Activated gamma-delta T cell treated with anti-CD3 and anti-CD28 coated beads, Interleukin-2, amount 50 U/mL, for 16 hours (primary cell): ENCODE measurements around the gene INTS2.
A peak's percentile ranks its signal among the peaks of the same experiment; 100 is the strongest.
"Not testable (repeated sequence)": the region's sequence is repeated elsewhere in the genome, so short reads cannot be mapped to it uniquely, and the experiment has no call there.

Source experiments
- DNase-seq: peaks from one replicate; pipeline ENCODE4 v3.0.0-alpha.2; 2020; ENCODE audit warnings: low read depth

INTS2 gene

DNA sequence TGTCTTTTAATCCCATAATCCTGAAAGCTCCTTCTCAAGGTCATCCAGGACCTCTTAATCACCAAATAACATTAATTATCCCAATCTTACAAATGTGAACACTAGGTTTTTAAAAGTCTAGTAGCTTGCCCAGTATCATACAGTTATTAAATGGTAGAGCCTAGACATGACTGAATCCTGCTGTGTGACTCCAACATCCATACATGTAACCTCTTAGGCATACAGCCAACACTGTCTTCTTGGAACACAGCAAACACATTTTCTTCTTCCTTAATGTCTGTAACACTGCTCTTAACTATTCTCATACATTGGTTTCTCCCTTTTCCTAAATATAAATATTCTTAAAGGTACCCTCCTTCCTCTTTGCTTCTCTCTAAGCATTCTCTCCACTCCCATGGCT is 78.1 kb downstream of the INTS2 start:
- DNase-seq: no peak

DNA sequence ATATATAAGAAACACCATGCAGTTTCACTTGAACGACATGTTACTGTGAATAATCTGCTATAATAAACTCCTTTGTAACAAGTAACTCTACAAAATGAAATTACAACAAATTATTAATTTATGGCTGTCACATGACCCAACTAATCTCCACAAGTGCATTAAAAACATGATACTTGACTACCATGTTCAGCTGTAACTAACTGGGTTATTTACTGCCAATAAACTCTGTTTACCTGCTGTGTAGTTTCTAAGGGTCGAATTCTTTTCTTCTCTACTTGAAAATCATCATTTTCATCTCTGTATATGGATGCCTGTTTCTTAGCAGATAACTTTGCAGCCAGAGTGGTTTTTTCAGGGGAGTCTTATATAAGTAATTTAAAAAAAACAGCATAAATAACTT is 78.9 kb downstream of the INTS2 start:
- no peak for DNase-seq

DNA sequence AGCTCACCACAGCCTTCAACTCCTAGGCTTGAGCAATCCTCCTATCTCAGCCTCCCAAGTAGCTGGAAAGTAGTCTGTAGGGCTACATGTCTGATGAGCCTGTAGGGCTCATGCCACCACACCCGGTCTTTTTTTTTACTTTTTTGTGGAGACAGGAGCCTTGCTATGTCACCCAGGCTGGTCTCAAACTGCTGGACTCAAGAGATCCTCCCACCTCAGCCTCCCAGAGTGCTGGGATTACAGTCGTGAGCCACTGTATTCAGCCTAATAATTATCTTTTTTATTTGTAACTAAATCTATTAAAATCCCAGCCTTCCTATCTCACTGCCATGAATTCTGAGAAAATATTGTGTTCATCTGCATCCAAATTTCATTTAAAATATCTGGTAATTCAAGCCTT is 79.5 kb downstream of the INTS2 start:
- no peak for DNase-seq

DNA sequence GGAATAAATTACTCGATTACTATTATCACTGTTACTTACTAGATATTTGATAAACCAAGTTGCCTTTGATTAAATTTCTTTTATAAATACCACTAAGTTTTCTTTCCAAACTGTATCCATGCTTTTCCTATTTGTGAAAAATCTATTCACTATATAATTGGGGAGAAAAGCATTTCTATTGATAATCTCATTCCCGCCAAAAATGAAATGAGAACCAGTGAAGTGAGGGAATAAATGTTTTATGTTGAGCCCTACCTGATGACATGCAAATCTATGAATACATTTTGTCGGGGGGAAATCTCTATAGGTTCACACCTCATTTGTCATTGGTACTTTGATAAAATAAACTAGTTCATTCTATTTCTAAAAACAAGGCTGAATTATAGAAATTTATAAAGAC is 80.1 kb downstream of the INTS2 start:
- DNase-seq: no peak

DNA sequence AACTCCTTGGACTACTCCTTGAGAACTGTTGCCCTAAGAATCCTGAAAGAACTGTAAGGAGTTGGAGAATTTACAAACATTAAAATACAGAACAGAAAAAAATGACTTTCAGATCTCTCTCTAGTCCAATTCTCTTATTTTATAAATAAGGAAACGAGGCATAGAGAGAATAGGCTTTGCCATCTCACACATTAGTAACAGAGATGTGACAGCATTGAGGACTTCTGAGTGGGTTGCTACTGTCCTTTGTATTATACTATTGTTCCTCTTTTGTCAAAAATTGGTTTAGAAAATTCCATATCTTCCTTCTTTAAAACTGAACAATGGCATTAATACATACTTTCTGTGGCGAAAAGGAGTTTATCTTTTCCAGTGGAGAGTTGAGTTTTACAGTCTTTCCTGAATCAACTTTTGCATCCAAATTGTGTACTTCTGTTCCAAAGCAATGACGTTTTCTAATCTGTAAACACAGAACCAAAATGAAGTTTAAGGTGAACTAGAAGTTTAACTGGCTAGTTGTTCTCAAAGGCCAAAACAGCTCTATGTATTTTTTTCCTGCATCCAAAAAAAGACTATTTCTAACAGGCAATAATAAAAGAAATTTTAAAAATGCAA is 80.9 kb downstream of the INTS2 start:
- DNase-seq: no peak

DNA sequence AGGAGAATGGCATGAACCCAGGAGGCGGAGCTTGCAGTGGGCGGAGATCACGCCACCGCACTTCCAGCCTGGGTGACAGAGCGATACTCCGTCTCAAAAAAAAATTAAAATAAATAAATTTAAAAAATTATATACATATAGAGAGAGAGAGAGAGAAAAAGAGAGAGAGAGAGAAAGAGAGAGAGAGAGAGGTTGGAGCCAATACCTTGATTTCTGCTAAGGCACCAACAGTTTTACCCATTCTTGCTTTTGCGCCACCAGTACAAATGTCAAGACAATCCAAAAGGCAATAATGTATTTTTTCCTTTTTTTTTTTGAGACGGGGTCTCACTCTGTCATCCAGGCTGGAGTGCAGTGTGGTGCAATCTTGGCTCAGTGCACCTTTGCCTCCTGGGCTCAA is 81.7 kb downstream of the INTS2 start:
- DNase-seq: no peak

DNA sequence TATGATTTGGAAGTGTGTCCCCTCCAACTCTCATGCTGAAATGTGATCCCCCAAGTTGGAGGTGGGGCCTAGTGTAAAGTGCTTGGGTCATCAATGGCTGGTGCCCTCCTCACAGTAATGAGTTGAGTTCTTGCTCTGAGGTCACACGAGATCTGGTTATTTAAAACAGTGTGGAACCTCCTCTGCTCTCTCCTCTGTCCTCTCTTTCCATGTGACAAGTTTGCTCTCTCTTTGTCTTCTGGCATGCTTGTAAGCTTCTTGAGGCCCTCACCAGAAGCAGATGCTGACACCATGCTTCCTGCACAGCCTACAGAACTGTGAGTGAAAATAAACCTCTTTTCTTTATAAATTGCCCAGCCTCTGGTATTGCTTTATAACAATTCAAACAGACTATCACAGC is 84.3 kb downstream of the INTS2 start:
- DNase-seq: no peak

DNA sequence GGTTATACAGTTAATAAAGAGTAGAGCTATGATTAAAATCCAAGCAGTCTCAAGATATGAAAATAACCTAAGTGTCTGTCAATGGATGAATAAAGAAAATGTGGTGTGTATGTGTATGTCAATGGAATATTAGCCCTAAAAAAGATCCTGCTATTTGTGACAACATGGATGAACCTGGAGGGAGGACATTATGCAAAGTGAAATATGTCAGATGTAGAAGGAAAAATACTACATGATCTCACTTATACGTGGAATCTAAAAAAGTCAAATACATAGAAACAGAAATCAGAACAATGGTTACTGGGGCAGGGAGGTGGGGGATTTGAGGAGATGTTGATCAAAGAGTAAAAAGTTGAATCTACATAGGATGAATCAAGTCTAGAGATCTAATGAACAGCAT is 84.9 kb downstream of the INTS2 start:
- DNase-seq: no peak

DNA sequence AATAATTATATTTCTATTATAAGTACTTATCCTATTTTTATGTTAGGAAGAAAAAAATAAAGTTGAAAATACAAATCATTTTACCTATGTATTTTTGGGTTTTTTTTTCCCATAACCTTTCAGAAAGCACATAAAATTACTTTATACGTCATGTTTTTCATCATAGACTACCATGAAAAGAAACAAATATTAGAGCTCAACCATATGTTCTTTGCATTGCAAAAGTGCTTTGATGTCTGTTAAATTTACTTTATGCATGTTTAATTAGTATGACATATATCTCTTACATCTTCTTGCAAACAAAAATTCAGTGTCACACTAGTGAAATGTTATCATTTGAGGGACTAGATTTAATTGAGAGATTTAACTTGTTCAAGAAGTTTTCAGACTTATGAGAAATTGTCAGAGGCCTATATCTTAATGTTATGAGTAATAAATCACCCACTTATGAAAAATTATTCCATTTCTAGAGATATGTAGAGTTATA is 88.4 kb downstream of the INTS2 start:
- no peak for DNase-seq

DNA sequence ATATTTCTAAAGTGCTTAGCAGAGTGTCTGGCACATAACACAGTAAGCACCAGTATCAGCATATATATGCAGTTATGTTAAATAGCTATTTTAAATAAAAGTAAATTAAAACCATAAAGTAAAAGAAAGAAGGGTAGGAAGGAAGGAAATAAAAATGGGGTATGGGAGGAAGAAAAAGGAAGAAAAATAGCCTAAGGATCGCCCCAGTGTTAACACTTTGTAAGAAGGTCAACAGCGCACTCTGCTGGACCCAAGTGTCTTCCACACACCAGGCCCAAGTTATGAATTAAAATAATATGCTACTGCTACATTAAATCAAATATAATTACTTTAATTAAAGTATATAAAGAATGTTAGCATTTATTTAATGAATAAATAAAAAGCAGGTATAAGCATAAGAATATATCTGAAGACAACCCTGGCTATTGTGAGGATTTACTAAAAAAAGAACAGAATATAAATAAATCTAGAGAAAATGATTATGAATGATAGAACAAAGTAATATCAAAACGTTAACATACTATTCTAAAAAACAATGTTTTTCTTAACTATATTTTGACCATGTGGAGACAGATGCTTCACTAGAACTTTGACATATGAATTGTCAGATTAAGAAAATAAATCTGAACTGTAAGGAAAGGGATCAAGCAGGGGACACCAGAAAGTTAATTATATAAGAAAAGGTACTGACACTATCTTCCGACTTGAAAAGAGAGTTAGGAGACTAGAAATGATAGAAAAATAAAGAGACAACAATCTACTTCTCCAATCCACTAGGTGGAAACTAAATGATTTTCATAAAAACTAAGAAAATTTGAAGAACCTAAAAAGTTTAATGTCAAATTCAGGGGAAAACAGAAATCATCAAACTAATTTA is 90.4 kb downstream of the INTS2 start:
- peak; percentile 14 for DNase-seq

DNA sequence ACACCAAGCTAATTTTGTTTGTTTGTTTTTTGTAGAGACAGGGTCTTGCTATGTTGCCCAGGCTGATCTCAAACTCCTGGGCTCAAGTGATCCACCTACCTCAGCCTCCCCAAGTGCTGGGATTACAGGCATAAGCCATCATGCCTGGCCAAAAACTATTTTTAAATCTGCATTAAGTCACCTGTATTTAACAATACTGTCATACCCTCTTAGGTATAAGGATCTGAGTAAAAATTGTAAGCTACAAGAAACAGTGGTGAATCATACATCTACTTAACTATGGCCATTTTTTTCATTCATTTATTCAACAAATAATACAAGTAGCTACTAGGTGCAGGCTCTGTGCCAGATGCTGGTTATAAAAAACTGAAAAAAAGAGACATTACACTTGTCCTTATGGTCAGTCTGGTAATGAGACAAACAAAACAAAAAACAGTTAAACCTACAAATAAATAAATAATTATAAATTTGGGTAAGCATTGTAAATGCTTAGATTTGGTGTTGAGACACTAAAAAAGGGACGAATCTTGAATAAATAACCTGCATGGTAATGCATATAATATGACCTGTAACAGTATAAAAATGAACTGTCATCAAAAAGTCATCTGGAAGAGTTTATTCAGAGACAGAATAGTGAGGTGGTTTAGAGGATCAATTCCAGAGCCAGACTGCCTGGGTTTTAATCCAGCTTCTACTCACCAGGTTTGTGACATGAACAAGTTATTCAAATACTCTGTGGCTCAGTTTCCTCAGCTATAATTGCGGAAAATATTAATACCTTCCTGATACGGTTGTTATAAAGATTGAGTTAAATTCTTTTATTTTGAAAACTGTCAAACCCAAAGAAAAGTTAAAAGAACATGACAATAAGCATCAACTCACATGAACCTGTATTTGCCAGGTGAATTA is 91.3 kb downstream of the INTS2 start:
- no peak for DNase-seq

DNA sequence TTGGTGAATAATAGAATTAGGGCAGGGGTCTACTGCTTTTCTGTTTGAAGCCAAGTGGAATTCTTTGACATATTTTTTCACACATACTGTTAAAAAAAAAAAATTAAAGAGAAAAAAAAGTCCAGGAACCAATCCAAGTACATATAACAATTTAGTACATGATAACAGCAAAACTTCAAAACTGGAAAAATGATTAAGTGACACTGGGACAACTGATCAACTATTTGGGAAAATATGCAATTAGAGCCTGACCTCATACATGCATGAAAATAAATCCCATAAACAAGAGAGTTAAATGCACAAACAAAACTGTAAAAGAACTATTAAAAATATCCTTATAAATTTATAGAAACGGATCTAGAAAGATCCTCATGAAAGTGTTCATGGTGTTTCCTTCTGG is 92.2 kb downstream of the INTS2 start:
- DNase-seq: no peak

DNA sequence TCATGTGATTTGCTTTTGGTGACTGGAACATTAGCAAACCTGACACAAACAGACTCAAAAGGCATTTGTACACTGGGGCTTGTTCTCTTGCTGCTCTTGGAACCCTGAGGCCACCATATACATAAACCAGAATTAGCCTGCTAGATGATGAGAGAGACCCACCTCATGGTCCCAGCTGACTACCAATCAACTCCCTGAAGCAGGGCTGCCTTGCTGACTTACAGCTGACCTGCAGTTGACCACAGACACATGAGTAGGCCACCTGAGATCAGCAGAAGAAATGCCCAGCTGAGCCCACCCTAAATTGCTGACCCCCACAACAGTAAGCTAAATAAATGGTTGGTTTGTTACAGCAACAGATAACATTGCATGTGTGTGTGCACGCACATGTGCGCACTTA is 93.2 kb downstream of the INTS2 start:
- no peak for DNase-seq

DNA sequence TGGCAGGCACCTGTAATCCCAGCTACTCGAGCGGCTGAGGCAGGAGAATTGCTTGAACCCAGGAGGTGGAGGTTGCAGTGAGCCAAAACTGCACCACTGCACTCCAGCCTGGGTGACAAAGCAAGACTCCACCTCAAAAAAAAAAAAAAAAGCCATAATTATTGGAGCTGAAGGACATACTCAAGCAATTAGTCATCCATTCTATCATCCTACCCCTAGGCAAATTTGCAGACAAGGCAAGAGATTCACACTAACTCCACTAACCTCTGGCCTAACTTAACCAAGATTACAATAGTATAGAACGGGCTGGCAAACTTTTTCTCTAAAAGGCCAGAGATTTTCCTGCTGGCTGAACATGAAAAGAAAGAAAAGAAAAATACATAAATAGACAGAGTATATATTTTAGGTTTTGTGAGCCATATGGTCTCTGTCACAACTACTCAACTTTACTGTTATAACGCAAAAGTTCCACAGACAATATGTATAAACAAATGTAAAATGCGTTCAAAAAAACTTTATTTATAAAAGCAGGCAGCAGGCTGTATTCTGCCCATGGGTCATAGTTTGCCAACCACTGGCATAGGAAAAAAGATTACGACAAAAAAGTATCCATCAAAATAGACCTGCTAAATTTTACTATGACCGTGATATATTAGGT is 94.1 kb downstream of the INTS2 start:
- DNase-seq: no peak

DNA sequence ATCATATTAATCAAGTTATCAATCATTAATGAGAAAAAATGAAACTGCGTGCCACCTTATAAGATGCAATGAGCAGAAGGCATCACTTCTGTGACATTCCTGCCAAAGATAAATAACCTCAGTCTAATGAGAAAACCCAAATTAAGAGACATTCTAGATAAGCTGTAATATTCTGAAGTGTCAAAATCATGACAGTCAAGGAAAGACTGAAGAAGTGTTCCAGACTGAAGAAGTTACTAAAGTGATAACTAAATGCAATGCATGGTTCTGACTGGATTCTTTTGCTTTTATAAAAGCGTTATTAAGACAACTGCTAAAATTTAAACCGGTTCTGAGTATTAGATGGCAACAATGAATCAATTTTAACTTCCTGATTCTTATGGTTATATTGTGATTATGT is 95.3 kb downstream of the INTS2 start:
- no peak for DNase-seq

DNA sequence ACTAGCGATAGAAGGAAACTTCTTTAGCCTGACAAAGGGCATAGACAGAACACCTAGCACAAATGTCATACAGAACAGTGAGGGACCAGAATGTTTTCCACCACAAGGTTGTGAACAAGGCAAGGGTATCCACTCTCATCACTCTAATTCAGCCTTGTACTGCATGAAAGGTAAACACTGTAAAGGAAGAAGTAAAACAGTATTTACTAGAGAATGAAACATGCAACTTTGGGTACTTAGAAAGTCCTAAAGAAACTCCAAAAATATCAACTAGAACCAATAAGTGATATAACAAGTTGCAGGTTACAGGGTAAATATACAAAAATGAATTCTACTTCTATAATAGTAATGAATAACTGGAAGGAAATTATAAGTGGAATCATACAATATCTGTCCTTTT is 96.7 kb downstream of the INTS2 start:
- no peak for DNase-seq

DNA sequence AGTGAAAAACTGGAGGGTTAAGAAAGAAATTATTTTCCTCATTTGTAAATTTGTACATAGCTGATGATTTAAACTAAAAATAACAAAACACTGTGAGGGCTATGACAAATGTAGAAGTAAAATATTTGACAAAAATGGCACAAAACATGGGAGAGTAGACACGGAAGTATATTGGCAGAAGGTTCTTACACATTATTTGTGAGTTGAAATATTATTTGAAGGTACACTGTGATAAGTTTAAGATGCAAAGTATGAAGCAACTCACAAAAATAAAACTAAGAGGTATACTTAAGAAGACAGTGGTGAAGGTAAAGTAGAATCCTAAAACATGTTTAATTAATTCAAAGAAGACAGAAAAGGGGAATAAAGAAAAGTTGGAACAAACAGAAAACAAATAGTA is 99.1 kb downstream of the INTS2 start:
- DNase-seq: no peak

DNA sequence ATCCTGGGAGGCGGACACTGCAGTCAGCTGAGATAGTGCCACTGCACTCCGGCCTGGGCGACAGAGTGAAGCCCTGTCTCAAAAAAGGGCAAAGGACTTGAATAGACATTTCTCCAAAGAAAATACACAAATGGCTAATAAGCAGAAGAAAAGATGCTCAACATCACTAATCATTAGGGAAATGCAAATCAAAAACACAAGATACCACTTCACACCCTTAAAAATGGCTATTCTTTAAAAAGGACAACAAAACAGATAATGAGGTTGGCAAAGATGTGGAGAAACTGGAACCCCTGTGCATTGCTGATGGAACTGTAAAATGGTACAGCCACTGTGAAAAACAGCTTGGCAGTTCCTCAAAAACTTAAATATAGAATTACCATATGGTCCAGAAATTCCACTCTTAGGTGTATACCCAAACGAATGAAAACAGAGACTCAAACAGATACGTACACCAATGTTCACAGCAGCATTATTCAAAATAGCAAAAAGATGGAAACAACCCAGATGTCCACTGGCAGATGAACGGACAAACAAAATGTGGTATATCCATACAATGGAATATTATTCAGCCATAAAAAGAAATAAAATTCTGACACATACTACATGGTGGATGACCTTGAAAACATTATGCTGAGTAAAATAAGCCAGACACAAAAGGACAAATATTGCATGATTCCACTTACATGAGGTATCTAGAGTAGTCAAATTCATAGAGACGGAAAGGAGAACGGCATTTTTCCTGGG is 100.0 kb downstream of the INTS2 start:
- no peak for DNase-seq

DNA sequence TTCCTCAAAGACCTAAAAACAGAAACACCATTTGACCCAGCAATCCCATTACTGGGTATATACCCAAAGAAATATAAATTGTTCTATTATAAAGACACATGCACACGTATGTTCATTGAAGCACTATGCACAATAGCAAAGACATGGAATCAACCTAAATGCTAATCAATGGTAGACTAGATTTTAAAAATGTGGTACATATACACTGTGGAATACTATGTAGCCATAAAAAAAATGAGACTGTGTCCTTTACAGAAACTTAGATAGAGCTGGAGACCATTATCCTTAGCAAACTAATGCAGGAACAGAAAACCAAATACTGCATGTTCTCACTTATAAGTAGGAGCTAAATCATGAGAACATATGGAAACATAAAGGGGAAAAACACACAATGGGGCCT is 100.9 kb downstream of the INTS2 start:
- not testable (repeated sequence) for DNase-seq

DNA sequence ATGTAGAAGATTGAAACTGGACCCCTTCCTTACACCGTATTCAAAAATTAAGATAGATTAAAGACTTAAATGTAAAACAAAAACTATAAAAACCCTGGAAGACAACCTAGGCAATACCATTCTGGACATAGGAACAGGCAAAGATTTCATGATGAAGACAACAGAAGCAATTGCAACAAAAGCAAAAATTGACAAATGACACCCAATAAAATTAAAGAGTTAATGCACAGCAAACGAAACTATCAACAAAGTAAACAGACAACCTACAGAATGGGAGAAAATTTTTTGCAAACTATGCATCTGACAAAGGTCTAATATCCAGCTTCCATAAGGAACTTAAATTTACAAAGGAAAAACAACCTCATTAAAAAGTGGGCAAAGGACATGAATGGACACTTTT is 101.6 kb downstream of the INTS2 start:
- DNase-seq: not testable (repeated sequence)

DNA sequence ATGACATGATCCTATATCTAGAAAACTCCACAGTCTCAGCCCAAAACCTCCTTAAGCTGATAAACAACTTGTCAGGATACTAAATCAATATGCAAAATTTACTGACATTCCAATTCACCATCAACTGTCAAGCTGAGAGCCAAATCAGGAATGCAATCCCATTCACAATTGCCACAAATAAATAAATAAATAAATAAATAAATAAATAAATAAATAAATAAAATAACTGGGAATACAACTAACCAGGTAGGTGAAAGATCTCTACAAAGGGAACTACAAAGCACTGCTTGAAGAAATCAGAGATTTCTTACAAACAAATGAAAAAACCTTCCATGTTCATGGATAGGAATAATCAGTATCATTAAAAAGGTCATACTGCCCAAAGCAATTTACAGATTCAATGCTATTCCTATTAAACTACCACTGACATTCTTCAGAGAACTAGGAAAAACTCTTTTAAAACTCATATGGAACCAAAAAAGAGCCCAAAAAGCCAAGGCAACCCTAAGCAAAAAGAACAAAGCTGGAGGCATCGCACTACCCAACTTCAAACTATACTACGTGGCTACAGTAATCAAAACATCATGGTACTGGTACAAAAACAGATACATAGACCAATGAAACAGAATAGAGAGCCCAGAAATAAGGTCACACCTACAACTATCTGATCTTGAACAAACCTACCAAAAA is 102.2 kb downstream of the INTS2 start:
- no peak for DNase-seq
